ENCODE data around the gene KRTAP13-2.

The KRTAP13-2 gene, protein sequence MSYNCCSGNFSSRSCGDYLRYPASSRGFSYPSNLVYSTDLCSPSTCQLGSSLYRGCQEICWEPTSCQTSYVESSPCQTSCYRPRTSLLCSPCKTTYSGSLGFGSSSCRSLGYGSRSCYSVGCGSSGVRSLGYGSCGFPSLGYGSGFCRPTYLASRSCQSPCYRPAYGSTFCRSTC

DNA sequence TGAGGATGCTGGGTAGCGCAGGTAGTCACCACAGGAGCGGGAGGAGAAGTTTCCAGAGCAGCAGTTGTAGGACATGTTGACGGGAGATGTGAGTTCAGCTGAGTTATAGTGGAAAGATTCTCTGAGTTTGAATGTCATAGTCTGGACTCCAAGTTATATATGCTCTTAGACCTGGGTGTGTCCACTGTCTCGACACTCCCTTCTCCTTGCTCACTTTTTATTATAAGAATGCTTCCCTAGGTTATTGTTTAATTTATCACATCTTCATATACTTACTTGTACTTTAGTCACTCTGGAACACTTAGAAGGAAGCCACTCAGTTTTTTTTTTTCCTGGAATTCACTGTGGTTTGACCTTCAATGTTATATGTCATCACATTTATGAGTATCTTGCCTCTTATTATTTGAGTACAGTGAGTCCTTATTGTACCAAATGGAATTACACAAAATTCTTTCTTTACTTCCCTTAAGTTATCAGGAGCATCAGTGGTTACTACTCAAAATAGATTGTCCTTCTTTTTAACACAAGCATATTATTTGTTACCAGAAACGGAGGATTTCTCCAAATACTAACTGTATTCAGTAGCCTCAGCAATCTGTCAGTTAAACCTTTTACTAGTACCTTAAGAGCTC lies at the start of gene KRTAP13-2:
TSS of gene KRTAP13-2 (minus strand) at position 133 of the 632 bp plus-strand sequence. CDS start at position 75, 58 bp downstream.
- no peak for DNase-seq

DNA sequence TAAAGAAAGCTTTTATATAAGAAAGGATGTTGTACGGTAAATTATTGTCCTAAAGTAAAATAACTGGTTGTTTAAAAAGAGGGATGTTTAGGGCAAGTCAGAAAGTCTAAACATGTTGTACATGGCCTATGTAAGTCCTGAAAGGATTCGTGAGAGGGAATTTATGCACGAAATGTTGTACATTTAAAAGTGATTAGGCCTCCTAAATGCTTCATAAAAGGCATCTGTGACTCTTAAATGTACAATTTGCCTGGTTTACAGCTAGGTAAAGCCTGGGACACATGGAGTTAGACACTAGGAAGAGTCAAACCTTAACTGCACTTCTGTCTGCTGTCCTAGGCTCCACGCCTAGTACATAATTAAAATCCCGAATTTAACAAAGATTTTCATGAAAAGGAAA lies 43.9 kb upstream of the KRTAP13-2 start:
- DNase-seq = no peak

DNA sequence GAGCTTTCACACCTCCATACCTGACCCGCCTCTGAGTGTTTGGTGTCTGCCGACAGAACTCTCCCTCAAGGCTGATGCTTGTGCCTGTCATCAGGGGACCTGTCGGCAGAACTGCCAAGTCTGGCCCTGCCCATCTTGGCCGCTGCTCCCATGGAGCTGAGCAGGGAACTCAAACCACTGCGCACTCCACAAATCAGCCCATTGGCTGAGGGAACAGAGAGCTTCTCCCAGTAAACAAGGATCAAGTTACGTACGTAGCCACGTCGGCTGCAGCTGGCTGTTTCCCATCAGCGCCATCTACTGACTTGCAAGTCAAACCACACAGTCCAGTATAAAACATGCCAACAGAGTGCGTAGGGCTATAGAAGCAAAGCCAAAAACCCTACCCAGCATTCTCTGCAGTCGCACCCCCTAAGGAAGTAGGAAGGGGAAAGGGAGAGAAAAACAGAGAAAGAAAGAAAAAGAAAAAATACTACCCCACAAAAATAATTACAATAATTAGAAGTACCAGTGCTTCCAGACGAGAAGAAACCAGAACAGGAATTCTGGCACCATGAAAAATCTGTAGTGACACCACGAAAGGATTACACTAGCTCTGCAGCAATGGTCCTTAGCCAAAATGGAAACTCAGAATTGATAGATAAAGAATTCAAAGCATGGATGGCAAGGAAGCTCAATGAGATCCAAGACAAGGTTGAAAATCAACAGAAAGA lies 36.9 kb upstream of the KRTAP13-2 start:
- no peak for DNase-seq

DNA sequence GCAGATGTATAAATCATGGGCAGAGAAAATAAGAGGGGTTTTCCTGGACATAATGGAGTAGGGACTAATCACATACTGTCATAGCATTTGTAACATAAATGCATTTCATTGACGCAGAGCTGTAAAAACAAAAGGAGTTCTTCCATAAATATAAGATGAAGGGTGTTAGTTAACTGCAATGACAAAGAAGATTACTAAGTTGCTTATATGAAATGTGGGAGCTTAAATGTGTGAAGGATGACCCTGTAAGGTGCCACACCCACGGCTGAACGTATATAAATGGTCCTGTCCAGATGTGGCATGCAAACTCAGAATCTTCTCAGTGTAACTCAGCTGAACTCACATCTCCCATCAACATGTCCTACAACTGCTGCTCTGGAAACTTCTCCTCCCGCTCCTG lies 23.7 kb upstream of the KRTAP13-2 start, which contains the start of gene KRTAP13-1:
TSS of gene KRTAP13-1 (plus strand) at position 301 of the 400 bp plus-strand sequence. CDS start at position 357, 56 bp downstream.
- no peak for DNase-seq

DNA sequence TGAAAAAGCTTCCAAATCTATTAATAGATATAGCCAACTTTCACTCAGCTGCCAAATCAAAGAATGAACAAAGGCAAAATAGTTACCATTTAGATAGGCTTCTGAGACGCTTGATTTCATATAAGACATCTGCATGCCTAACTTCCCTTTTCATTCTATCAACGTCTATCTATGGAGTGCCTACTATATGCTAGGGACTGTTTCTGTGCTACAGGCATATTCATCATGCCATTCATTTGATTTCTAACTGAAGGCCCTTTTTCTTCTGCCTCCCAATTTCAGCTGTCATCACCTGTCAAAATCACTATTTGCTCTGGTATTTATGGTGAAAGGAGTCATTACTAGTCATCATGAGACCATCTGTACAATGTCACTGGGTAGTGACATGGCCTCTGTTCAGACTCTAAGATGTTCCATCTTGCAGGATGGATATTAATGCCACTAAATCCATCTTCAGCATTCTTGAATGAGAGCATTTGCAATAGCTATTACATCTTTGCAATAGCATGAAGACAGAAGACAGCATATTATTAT lies 19.5 kb upstream of the KRTAP13-2 start:
- no peak for DNase-seq

DNA sequence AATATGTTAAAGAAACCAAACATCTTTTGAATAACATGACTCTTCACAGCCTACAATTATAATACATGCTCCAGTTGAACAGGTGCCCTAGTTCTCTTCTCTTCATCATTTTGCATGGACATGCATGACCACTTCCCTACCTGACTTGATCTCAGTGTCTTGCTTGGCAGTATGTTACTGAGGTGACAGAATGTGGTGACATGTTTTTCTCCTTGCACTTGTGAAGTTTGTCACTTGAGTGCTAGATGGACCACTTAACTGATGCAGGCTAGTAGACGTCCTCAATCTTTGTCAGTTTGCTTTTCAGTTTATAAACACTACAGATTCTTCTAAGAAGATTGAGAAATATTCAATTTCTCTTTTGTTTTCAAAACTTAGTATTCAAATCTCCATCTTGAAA lies 10.1 kb upstream of the KRTAP13-2 start:
- DNase-seq = no peak

DNA sequence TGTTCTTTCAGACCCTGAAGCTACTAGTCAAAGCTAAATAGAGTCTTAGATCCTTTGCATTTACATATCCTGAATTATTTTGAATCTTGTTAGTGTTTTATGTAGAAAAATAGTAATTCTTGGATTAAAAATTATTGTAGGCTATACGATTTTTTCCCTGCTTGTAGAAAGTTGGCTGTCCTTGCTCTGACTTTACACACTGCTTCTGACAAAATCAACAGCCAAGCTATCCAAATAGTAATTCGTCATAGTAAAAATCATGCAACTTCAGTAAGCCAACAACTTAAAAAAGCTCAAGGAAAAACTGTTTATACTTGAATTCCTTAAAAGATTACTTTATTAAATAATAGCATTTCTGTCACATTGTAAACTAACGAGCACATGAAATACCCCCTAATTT lies 16.2 kb downstream of the KRTAP13-2 start:
- no peak for DNase-seq

DNA sequence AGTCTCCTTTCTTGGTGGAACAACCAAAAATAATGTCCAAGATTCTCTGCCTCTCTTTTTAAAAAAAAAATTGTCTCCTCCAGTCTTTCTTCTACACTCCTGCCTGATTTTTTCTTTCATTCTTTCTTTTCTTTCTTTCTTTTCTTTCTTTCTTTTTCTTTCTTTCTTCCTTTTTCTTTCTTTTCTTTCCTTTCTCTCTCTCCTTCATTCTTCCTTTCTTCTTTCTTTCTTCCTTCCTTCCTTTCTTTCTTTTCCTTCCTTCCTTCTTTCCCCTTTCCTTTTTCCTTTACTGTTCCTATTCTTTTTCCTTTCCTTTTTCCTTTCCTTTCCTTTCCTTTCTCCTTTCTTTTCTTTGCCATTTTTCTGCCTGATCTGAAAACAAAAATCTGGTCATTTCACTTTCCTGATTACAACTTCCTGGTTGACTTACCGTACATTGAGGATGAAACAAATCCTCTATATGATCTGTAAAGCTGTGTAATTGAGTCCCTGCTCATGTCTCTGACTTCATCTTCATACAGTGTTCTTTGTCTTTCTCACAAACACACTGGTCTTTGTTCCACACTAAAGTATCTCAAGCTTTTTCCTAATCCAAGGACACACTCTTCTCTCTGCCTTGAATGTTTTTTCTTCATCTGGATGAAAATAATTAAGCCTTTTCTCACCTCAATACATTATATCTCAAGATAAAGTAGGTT lies 17.6 kb downstream of the KRTAP13-2 start:
- no peak for DNase-seq

DNA sequence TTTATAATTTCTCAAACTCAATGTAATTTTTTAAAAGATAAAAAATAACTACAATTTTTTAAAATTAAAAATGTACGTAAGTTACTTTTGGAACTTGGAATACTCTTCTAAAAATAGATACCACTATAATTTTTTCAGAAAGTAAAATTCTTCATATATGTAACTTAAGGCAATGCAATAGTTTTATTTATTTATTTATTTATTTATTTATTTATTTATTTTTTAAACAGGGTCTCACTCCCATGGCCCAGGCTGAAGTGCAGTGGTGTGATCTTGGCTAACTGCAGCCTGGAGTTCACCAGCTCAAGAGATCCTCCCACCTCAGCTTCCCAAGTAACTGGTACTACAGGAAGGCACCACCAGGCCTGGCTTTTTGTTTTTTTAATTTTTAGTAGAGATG lies 20.5 kb downstream of the KRTAP13-2 start:
- DNase-seq = no peak

DNA sequence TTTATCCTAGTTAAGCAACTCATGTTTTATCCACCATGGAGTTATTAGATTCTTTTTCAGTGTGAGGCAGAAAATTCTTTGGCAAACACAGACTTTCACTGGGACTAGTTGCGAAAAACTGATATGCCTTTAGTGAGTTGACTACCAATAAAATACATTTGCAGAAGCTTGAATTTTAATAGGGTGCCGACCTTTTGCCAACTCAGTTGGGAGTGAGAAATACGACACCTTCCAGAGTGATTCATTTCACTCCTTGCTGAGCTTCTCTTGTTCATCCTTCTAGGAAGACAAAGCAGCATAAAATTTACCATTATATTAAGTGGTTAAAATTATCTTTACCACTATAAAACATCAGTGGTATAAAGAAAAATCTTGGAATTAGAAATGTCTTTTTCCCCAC lies 22.5 kb downstream of the KRTAP13-2 start:
- DNase-seq = no peak

DNA sequence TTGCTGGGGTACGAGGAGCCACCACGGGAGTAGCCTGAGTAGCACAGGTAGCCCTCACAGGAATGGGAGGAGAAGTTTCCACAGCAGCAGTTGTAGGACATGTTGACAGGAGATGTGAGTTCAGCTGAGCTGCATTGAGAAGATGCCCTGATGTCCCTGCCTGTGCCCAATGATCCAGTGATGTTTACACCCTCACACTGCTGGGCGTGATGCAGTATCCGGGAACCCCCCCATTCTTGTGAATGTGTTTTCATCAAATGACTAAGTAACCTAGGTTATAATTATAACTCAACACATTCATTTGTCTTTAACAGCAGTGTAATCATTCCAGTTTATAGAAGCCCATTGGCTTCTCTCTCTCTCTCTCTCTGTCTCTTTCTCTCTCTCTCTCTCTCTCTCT lies 23.6 kb downstream of the KRTAP13-2 start, which contains the start of gene KRTAP23-1:
TSS of gene KRTAP23-1 (minus strand) at position 101 of the 400 bp plus-strand sequence. CDS start at position 101, 0 bp downstream.
- DNase-seq = no peak

DNA sequence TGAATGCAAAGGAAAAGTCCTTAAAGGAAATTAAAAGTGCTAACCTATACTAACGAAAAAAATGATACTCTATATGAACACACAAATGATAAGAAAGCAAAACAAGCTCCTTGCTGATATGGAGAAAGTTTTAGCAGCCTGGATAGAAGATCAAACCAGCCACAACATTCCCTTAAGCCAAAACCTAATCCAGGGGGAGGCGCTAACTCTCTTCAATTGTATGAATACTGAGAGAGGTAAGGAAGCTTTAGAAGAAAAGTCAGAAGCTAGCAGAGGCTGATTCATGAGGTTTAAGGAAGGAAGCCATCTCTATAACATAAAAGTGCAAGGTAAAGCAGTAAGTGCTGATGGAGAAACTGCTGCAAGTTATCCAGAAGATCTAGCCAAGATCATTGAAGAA lies 27.1 kb downstream of the KRTAP13-2 start:
- DNase-seq = no peak

DNA sequence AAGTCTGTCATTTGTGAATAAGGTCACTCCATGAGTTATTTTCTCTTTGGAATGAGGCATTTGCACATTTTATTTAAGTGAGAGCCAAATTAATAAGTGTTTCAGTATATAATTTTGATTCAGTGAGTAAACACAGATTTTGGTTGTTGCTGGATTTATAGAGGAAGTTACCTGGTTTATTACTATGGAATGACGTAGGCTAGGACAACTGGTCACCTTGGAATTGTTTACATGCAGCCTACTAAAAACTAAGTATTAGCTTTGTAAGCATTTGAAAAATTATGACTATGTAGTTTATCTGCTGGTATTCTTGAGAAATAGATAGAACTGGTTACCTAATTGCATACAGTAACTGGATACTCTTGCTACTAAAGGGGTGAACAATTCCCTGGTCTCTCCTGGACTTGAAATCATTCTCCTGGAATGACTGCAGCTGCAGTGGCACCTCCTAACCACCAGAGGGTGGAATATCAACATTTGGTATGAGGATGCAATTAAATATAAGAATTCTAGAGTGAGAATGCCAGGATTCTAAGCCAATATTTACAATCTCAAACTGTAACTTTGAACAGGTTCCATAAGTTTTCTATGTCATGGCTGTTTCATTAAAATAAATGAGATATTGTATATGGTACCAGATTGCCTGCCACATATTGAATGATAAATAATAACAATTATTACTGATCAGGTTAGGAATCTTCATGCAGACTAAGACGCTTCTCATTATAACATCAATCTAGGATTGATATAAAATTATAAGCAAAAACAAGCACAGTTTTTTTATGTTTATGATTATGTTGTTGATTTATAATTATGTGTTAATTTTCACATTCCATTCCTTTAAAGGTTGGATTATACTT lies 31.1 kb downstream of the KRTAP13-2 start:
- peak; percentile 2 to 5 for DNase-seq

DNA sequence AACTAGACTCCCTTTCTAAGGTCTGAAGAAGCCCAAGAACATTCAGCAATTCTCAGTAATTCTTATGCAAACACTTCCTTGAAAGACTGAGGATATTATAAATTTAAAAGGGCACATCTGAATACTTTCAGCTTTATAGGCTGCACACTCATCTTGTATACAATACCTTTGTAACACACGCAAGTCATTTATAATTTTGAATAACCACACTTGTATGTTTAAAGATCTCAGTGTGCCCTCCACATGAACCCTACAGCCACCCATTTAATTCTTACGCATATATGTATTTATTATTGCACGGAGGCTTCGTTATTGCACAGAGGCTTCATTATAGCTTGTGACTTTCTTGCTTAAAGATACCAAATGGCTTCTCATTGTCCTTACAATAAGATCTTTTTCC lies 33.4 kb downstream of the KRTAP13-2 start:
- DNase-seq = no peak

DNA sequence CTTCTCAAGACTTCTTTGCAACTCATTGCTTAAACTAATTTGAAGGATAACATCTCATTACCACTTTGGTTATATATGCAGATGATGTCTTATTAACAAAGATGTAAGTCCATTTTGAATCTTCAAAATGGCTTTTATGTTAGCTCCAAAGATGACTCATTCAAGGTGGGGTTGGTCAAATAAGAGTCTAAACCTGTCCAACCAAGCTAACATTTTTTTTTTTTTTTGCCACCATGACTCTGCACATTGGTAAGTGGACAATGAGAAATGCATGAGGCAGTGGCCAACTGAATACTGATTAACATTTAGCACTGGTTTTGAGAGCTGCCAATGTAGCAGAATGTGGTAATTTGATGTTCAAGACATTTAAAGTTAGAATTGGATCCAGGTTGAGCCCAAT lies 34.3 kb downstream of the KRTAP13-2 start:
- no peak for DNase-seq

DNA sequence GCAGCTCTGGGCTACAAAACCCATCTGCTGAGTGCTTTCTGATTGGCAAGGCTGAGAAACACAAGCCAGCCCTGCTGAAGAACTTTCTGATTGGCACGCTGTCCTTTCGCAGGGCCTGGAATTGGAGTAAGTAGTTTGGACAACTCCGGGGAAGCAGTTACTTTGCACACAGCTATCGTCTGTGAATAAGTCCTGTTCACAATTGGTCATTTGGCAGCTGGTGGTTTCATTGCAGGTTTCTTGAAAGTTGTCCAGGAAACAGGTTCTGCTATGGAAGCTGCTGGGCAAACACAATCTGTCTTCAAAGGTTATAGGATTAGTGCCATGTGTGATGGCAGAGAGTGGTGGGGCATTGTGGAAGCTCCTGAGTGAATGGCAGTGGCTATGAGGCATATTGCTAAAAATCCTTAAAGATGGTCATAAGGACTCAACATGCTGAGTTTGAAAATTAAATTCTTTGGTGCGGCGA lies 34.8 kb downstream of the KRTAP13-2 start, which contains the start of gene KRTAP27-1:
TSS of gene KRTAP27-1 (minus strand) at position 419 of the 469 bp plus-strand sequence. CDS start at position 393, 26 bp downstream.
- DNase-seq = no peak

DNA sequence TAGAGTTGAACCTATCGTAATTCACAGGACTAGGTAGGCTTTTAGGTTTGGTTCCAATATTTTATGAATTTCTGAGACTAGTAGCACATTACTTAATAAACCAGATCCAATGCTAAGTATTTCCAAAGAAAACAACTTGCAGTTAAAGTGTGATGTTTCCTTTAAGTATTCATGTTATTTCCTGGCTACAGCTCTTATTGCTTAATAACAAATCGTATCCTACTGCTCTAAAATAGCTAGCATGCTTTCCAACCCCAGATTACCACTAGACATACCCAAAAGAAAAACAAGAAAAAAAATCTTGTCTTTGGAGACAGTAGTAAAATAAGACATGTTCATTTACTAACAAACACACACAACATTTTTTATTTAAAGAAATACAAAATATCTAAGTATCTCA lies 35.5 kb downstream of the KRTAP13-2 start:
- no peak for DNase-seq

DNA sequence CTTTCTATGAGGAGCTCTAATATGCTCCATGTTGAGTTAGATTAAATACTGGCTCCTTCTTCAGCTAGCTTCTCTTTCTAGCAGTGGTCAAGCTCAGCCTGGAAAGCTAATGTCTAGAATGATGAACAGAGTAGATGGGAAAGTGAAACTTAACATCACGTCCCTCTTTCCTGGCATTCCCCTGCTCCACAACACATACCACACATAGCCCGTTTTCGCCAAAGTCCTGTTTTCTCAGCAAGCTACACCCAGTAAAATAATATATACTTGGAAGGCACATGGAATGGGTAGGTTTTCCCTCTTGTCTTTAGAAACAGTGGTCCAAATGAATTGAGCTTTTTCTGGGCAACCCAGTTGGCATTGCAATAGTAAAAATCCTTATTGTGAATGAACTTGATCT lies 38.3 kb downstream of the KRTAP13-2 start:
- DNase-seq = no peak

DNA sequence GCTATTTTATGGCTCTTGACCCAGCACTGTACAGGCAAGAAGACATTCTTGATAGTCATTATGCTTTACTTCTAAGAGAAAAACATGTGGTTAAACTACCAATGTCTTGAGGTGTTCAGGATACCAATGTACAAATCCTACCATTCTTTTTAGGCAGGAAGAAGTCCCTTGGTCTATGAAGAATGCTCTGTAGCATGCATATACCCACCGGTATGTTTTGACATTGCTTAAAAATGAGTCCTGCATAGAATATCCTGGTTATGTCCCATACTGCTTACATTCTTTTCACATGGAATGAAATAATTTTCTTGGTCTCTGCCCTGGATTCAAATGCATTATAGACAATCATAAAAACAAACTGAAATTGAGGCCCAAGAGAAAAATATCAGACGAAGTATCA lies 39.4 kb downstream of the KRTAP13-2 start:
- DNase-seq = no peak

DNA sequence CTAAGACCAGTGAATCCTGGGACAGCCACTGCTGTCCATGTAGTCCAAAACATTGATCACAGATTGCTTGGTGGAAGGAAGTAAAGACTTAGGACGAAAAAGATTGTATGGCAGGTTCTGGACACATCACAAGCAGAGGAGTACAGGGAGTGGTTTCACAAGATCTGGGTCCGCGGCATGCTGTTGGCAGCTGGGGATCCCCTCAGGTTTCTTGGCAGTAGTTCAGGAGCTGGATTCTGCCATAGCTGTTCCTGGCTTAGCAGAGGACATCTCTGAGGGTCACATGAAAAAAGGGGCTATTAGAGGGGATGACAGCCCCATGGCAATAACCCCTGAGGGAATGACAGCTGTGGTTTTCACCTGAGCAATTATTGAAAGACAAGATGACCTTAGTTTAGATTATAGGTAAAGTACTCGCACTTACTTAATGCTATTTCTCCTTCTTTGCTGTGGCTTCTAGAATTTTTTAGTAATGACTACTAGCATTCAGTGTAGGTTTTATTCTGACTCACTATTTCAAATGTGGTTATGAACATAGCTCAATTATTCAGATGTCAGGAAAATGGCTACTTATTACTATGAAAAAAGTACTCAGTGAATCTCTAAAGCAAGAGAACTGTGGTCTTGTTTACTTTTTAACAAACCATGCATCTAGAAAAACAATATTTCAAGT lies 42.7 kb downstream of the KRTAP13-2 start:
- DNase-seq = no peak

DNA sequence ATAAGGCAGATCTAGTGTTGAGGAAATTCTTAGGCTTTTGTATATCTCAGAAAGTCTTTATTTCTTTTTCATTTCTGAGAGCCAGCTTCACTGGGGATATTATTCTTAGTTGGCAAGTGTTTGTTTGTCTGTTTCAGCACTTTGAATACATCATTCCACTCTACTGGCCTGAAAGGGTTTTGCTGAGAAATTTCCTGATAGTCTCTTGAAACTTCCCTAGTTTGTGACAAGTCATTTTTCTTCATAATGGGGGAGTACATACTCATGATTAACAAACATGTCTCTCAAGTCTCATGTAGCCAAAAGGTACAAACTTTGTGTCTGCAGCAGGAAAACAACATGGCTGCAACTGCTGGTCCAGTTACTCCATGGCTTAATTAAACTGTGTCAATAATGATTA lies 45.7 kb downstream of the KRTAP13-2 start:
- DNase-seq = no peak
